Smooth muscle cell (in vitro differentiated cells): ENCODE data around the gene F13A1. TPM values are rescaled to one million over a fixed set of nuclear protein-coding genes. Genes with fewer than 3 reads are reported as not detected.
A peak's percentile ranks its signal among the peaks of the same experiment; 100 is the strongest.
"Not testable (repeated sequence)": the region's sequence is repeated elsewhere in the genome, so short reads cannot be mapped to it uniquely, and the experiment has no call there.

Source experiments
- DNase-seq: peaks from one replicate; lab custom pipeline; 2025; ENCODE audit not compliant: unreplicated experiment; lab: John Stamatoyannopoulos, UW
- H2AFZ ChIP-seq: fragments of 200-600 bp; sonication (generic); 2 replicates; pipeline ENCODE4 v1.6.0; 2016; ENCODE audit warnings: antibody characterized with exemption, low read depth, mild to moderate bottlenecking
- H3F3A ChIP-seq: fragments of 200-600 bp; sonication (generic); 2 replicates; pipeline ENCODE4 v1.6.0; 2017; ENCODE audit warnings: antibody characterized with exemption, low read depth
- H3K27ac ChIP-seq: fragments of 200-600 bp; sonication (generic); 2 replicates; pipeline ENCODE4 v1.5.1; 2016; ENCODE audit warnings: low read depth, mild to moderate bottlenecking
- H3K27me3 ChIP-seq: fragments of 200-600 bp; sonication (generic); 2 replicates; pipeline ENCODE4 v1.6.1; 2016; ENCODE audit warnings: low read depth, mild to moderate bottlenecking
- H3K36me3 ChIP-seq: fragments of 200-600 bp; sonication (generic); 2 replicates; pipeline ENCODE4 v1.5.1; 2016; ENCODE audit warnings: low read depth
- H3K4me1 ChIP-seq: fragments of 200-600 bp; sonication (generic); 2 replicates; pipeline ENCODE4 v1.5.1; 2016; ENCODE audit warnings: low read depth
- H3K4me2 ChIP-seq: fragments of 200-600 bp; sonication (generic); 2 replicates; pipeline ENCODE4 v1.6.0; 2016; ENCODE audit warnings: mild to moderate bottlenecking
- H3K4me3 ChIP-seq: fragments of 200-600 bp; sonication (generic); 2 replicates; pipeline ENCODE4 v1.5.1; 2016; ENCODE audit warnings: mild to moderate bottlenecking
- H3K79me2 ChIP-seq: fragments of 200-600 bp; sonication (generic); 2 replicates; pipeline ENCODE4 v1.6.0; 2016; ENCODE audit warnings: low read depth, mild to moderate bottlenecking
- H3K9ac ChIP-seq: fragments of 200-600 bp; sonication (generic); 2 replicates; pipeline ENCODE4 v1.6.0; 2016; ENCODE audit warnings: low read depth
- H3K9me3 ChIP-seq: fragments of 200-600 bp; sonication (generic); replicated peaks from 2 replicates; pipeline ENCODE4 v1.5.1; 2016; ENCODE audit warnings: low read depth
- H4K20me1 ChIP-seq: fragments of 200-600 bp; sonication (generic); 2 replicates; pipeline ENCODE4 v1.6.0; 2016; ENCODE audit warnings: low read depth
- WGBS: methylation state at CpG from one replicate; pipeline ENCODE4 v1.1.7; 2016; ENCODE audit warnings: low lambda C conversion rate; 5-methylcytosine and 5-hydroxymethylcytosine counted together
- polyA plus RNA-seq: library from polyadenylated mRNA; unstranded; fragments of >200 nt; fragmentation: Nextera tagmentation; extraction: Ambion mirVana; gene quantifications from 2 replicates; pipeline ENCODE4 v1.2.1, GENCODE V29; 2016
- total RNA-seq: library from RNA; depleted of rRNA; stranded (reverse); fragments of >200 nt; gene quantifications from 2 replicates; pipeline ENCODE4 v1.2.3, GENCODE V29; 2014
- TF ChIP-seq, protein P1 (sequence below): fragments of 200-600 bp; sonication (generic); IDR thresholded peaks from 2 replicates; pipeline ENCODE4 v1.5.1; 2017; ENCODE audit warnings: borderline replicate concordance, mild to moderate bottlenecking, antibody characterized with exemption; ENCODE audit not compliant: insufficient read depth, poor library complexity, severe bottlenecking

F13A1 gene
- total and polyA plus RNA-seq, 2 experiments from 2014 or later = 0.22 TPM; not detected in 1

DNA sequence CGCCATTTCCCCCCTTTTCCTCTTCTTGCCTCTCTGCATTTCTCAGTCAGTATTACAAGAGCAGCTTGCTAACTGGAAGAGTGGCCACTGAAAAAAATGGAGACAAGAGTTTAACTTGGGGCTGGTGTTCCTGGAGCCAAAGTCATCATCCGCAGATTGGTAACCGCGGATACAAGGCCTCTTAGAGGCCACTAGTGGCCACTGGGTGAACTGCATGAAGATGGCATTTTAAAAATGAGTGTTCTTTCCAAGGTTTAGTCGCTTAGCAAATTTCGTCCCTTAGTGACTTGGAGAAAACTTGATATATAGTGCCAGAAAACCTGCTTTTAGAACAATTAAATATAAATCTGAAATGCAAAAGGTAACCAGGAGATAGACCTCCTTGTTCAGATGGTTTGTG is 4.8 kb downstream of the F13A1 start:
- Histone ChIP-seq H3K79me2 (no peaks in the 10 kb centered on the region), H3K4me1 (peaks cover 14% of the 10 kb centered on the region), H4K20me1 (no peaks in the 10 kb centered on the region), H3K9ac (no peak overlapping the region), H3K27me3 (peaks cover 42% of the 10 kb centered on the region), H3F3A (no peaks in the 10 kb centered on the region), H3K27ac (no peak overlapping the region), H3K4me3 (no peak overlapping the region), H2AFZ (no peak overlapping the region), H3K36me3 (no peaks in the 10 kb centered on the region), H3K9me3 (no peaks in the 10 kb centered on the region), H3K4me2 (no peak overlapping the region)
- 26% methylated on average over 6 of the region's 6 CpGs for WGBS
- TF ChIP-seq, protein P1, sequence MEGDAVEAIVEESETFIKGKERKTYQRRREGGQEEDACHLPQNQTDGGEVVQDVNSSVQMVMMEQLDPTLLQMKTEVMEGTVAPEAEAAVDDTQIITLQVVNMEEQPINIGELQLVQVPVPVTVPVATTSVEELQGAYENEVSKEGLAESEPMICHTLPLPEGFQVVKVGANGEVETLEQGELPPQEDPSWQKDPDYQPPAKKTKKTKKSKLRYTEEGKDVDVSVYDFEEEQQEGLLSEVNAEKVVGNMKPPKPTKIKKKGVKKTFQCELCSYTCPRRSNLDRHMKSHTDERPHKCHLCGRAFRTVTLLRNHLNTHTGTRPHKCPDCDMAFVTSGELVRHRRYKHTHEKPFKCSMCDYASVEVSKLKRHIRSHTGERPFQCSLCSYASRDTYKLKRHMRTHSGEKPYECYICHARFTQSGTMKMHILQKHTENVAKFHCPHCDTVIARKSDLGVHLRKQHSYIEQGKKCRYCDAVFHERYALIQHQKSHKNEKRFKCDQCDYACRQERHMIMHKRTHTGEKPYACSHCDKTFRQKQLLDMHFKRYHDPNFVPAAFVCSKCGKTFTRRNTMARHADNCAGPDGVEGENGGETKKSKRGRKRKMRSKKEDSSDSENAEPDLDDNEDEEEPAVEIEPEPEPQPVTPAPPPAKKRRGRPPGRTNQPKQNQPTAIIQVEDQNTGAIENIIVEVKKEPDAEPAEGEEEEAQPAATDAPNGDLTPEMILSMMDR = peak; percentile 81
- DNase-seq = no peak

DNA sequence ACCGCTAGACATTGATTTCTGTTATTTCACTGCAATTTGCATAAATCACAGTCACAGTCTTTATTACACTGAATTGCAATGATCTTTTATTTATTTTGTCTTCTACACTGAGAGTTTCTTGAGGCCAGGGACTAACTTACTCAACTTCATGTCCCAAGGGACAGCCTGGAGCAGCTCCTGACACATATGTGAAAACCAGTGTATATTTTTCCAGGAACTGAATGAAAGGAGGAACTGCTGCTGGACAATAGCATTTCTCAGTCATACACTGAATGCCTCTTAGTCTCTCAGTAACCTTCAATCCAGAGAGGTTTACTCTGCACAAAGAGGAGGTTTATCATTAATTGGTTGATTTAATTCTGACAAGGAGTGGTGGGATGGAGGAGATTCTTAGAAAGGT is 5.9 kb downstream of the F13A1 start:
- no peaks in the 10 kb centered on the region for H3F3A ChIP-seq
- no peak overlapping the region for H3K9ac ChIP-seq
- DNase-seq = no peak
- no peaks in the 10 kb centered on the region for H3K36me3 ChIP-seq
- H3K4me3 ChIP-seq = no peak overlapping the region
- H3K27me3 ChIP-seq = peaks cover 32% of the 10 kb centered on the region
- no peak overlapping the region for H3K4me2 ChIP-seq
- 97% methylated on average over 1 of the region's 1 CpG for WGBS
- H3K79me2 ChIP-seq = no peaks in the 10 kb centered on the region
- no peak overlapping the region for H2AFZ ChIP-seq
- no peak overlapping the region for H3K27ac ChIP-seq
- no peaks in the 10 kb centered on the region for H4K20me1 ChIP-seq
- TF ChIP-seq, protein P1 = no peak
- H3K4me1 ChIP-seq = peaks cover 12% of the 10 kb centered on the region
- H3K9me3 ChIP-seq = no peaks in the 10 kb centered on the region

DNA sequence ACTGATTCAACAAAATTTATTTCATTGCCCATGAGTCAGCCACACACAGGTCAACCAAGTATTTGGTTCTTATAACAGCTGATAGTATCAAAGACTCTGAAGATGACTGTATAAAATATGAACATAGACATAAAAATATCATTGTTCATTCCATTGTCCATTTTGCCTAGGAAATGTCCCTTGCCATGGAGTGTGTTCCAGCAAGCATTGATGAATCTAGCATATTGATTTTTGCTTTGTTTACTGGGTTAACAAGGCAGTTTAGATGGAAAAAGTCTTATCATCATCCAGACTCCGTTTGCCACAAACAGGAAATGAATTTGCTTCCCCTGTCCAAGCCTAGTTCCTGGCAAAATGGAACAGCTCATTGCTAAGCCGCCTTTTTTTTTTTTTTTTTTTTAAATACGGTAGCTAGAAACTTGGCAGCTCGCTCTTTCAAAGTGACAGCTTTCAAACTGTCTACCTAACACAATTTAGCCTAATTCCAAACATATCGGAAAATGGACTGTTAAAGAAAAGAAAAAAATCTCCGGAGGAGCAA is 7.5 kb downstream of the F13A1 start:
- H3K27me3 ChIP-seq = peaks cover 25% of the 10 kb centered on the region
- DNase-seq = no peak
- no peak overlapping the region for H3K27ac ChIP-seq
- H3K4me2 ChIP-seq = no peak overlapping the region
- H3K9me3 ChIP-seq = no peaks in the 10 kb centered on the region
- no peaks in the 10 kb centered on the region for H3F3A ChIP-seq
- H3K4me1 ChIP-seq = peaks cover 3% of the 10 kb centered on the region
- TF ChIP-seq, protein P1 = no peak
- H3K36me3 ChIP-seq = no peaks in the 10 kb centered on the region
- H3K9ac ChIP-seq = no peak overlapping the region
- H2AFZ ChIP-seq = no peak overlapping the region
- H3K79me2 ChIP-seq = no peaks in the 10 kb centered on the region
- 59% methylated on average over 6 of the region's 6 CpGs for WGBS
- no peak overlapping the region for H3K4me3 ChIP-seq
- H4K20me1 ChIP-seq = no peaks in the 10 kb centered on the region

DNA sequence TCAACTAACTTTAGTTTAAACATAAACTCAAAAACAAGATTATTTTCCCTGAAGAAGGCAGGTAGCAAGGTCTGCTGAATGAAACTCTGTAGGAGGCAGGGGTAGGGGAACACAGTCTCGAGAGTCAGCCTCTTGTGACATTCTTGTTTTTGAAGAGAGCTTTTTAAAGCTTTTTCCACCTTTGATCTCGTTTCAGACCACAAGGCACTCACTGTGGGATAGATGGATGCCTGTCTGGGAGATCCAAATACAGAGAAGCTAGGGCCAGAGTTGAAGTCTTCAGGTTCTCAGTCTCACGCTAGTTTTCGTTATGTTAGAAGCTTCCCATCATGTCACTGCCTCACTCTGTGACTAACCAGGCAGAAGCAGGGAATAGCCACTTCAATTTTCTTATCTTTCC is 14.9 kb downstream of the F13A1 start:
- Histone ChIP-seq H3K4me3 (no peak overlapping the region), H3K36me3 (no peaks in the 10 kb centered on the region), H4K20me1 (no peaks in the 10 kb centered on the region), H3F3A (no peaks in the 10 kb centered on the region), H3K9me3 (no peaks in the 10 kb centered on the region), H3K4me2 (no peak overlapping the region), H3K27me3 (peaks cover 46% of the 10 kb centered on the region), H3K27ac (no peak overlapping the region), H3K9ac (no peak overlapping the region), H3K4me1 (no peaks in the 10 kb centered on the region), H3K79me2 (no peaks in the 10 kb centered on the region), H2AFZ (no peak overlapping the region)
- 68% methylated on average over 4 of the region's 4 CpGs for WGBS
- TF ChIP-seq, protein P1 = no peak
- DNase-seq = no peak

DNA sequence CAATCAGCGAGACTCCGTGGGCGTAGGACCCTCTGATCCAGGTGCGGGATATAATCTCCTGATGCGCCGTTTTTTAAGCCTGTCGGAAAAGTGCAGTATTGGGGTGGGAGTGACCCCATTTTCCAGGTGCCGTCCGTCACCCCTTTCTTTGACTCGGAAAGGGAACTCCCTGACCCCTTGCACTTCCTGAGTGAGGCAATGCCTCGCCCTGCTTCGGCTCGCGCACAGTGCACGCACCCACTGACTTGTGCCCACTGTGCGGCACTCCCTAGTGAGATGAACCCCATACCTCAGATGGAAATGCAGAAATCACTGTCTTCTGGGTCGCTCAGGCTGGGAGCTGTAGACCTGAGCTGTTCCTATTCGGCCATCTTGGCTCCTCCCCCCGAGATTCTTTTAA is 20.1 kb downstream of the F13A1 start:
- WGBS = 95% methylated on average over 19 of the region's 19 CpGs
- H3K36me3 ChIP-seq, H3K79me2 ChIP-seq, H3K4me3 ChIP-seq, H3K9ac ChIP-seq, H2AFZ ChIP-seq, H3K27ac ChIP-seq, H4K20me1 ChIP-seq, H3K4me1 ChIP-seq, H3F3A ChIP-seq, DNase-seq, H3K9me3 ChIP-seq, H3K4me2 ChIP-seq: not testable (repeated sequence)
- H3K27me3 ChIP-seq = peaks cover 11% of the 10 kb centered on the region
